Measurements from ENCODE around the gene JAK1.

DNA sequence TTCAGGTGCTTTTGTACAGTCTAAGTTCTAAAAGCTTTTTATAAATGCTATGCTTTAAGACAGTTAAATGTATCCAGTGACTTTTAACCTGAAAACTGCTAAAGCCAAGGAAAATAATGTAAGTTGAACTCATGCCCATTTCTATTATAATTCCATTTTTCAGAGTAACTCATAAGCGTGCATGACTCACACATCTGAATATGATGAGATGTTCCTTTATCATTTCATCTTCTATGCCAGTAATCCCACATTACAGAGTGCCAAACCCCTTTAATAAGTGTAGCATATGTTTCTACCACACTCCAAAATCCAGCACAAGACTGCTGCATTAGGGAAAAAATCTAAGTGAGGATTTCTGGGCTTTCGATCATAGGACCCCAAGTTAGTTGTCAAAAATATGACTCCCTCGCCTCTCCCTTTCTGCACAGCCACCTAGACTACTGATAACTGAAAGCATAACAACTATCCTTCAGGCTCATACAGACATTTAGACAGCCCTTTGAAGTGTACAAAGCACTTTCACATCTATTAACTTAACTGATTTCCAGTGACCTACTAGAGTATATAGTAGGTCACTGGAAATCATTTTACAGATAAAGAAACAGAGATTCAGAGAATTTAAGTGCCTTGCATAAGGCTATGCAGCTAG, 45.3 kb downstream of the JAK1 start:
- TF ChIP-seq, protein P1, sequence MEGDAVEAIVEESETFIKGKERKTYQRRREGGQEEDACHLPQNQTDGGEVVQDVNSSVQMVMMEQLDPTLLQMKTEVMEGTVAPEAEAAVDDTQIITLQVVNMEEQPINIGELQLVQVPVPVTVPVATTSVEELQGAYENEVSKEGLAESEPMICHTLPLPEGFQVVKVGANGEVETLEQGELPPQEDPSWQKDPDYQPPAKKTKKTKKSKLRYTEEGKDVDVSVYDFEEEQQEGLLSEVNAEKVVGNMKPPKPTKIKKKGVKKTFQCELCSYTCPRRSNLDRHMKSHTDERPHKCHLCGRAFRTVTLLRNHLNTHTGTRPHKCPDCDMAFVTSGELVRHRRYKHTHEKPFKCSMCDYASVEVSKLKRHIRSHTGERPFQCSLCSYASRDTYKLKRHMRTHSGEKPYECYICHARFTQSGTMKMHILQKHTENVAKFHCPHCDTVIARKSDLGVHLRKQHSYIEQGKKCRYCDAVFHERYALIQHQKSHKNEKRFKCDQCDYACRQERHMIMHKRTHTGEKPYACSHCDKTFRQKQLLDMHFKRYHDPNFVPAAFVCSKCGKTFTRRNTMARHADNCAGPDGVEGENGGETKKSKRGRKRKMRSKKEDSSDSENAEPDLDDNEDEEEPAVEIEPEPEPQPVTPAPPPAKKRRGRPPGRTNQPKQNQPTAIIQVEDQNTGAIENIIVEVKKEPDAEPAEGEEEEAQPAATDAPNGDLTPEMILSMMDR (IDR thresholded peaks at IDR 0.05): no peak
- no peak for TF ChIP-seq POLR2A (IDR thresholded peaks at IDR 0.05)
